Measurements from ENCODE around the gene ADK. TPM values are rescaled to one million over a fixed set of nuclear protein-coding genes. Genes with fewer than 3 reads are reported as not detected.

Gene ADK
- total RNA-seq, 1 donor from 2014 or later: 39.4 TPM

DNA sequence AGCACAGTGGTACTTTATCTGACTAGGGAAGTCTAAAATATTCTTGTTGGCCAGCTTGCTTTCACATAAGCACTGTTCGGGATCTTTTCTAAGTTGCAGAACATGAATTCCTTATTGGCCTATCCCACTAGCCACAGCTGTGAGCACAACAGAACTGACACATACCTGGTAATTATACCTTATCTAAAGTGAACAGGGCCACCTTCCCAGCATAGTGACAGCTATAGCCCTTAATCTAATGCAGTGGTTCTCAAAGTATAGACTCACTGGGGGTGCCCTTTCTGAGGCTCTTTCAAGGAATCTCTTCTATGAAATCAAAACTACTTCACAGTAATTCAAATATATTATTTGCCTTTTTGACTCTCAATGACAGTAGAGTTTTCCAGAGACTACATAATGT lies 490.6 kb downstream of the ADK start:
- no peak for DNase-seq (ENCODE audit: low read depth)
- H3K4me3 ChIP-seq (ENCODE audit: low read depth, low read length): no peak overlapping the region
- TF ChIP-seq CTCF (conservative IDR thresholded peaks at IDR 0.05; ENCODE audit: low read depth, low read length): no peak

DNA sequence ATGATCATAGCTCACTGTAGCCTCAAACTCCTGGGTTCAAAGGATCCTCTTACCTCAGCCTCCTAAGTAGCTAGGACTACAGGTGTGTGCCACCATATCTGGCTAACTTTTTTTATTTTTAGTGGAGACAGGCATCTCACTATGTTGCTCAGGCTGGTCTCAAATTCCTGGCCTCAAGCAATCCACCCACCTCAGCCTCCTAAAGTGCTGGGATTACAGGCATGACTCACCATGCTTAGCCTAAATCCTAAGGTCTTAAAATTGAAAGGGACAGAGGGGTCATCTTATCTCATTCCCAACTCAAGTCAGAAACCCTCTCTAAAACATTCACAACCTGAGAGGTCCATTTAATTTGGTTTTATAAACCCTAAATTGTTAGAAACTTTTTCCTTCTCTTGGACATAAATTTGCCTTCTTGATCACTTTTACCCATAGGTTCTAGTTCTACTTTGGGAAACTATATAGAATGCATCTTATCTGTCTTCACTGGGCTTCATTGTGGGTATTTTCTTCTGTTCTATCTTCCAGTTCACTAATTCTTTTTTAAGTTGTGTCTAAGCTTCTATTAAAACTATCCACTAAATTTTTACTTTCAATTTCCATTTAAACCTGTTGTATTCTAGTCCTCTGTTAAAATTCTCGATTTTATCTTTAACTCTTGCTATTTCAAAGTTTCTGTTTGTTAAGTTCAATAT lies 492.0 kb downstream of the ADK start:
- no peak for TF ChIP-seq CTCF (conservative IDR thresholded peaks at IDR 0.05; ENCODE audit: low read depth, low read length)
- no peak for DNase-seq (ENCODE audit: low read depth)
- no peak overlapping the region for H3K4me3 ChIP-seq (ENCODE audit: low read depth, low read length)

DNA sequence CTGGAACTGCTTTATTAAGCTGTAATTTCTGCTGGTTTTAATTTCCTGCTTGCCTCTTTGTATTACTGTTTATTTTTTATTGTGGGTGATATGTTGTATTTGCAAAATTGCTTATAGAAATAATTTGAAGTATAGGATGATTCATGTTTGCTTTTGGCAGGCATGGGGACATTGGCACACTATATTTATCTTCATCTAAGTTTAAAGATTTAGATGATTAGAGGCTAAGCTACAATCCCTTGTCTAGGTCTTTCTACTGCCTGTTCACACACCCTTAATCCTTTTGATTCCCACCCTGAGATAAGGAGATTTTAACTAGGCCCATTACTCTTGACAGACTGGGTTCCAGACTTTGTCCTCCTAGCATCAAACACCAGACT lies 492.6 kb downstream of the ADK start:
- TF ChIP-seq CTCF (conservative IDR thresholded peaks at IDR 0.05; ENCODE audit: low read depth, low read length): no peak
- no peak for DNase-seq (ENCODE audit: low read depth)
- H3K4me3 ChIP-seq (ENCODE audit: low read depth, low read length): no peak overlapping the region

DNA sequence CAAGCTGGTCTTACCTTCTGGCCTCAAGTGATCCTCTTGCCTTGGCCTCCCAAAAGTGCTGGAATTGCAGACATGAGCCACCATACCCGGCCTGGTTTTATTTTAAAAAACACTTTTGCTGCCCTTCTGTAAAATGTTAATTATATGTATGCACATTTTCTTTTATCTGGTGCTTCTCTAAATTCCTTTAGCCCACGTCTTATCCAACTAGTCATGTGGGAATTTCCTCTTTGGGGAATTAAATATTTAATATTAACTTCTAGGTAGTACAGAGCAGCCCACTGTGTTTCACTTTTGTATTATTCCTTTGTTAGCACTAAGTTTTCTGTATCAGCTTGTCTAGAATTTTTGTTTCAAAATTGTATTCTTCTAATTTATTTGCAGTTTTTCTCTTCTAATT lies 493.7 kb downstream of the ADK start:
- no peak overlapping the region for H3K4me3 ChIP-seq (ENCODE audit: low read depth, low read length)
- TF ChIP-seq CTCF (conservative IDR thresholded peaks at IDR 0.05; ENCODE audit: low read depth, low read length): no peak
- DNase-seq (ENCODE audit: low read depth): no peak

GRCh38 chr10:74645692-74646091 lies 494.7 kb downstream of the ADK start:
- no peak for TF ChIP-seq CTCF (conservative IDR thresholded peaks at IDR 0.05; ENCODE audit: low read depth, low read length)
- no peak overlapping the region for H3K4me3 ChIP-seq (ENCODE audit: low read depth, low read length)
- DNase-seq (ENCODE audit: low read depth): no peak

GRCh38 chr10:74650613-74651012 lies 499.6 kb downstream of the ADK start:
- H3K4me3 ChIP-seq (ENCODE audit: low read depth, low read length): no peak overlapping the region
- no peak for TF ChIP-seq CTCF (conservative IDR thresholded peaks at IDR 0.05; ENCODE audit: low read depth, low read length)
- no peak for DNase-seq (ENCODE audit: low read depth)

GRCh38 chr10:74651565-74651964 lies 500.5 kb downstream of the ADK start:
- no peak for TF ChIP-seq CTCF (conservative IDR thresholded peaks at IDR 0.05; ENCODE audit: low read depth, low read length)
- H3K4me3 ChIP-seq (ENCODE audit: low read depth, low read length): no peak overlapping the region
- DNase-seq (ENCODE audit: low read depth): no peak

Measured in epithelial cell of proximal tubule (primary cell).